Inferior parietal cortex (tissue), 1 donor: ENCODE data around the gene ACAD8.
"Not testable (repeated sequence)": the region's sequence is repeated elsewhere in the genome, so short reads cannot be mapped to it uniquely, and the experiment has no call there.

Experiments used
- DNase-seq: peaks from one replicate; pipeline ENCODE4 v3.0.0-alpha.2; 2016; ENCODE audit errors: extremely low spot score

ACAD8 gene

DNA sequence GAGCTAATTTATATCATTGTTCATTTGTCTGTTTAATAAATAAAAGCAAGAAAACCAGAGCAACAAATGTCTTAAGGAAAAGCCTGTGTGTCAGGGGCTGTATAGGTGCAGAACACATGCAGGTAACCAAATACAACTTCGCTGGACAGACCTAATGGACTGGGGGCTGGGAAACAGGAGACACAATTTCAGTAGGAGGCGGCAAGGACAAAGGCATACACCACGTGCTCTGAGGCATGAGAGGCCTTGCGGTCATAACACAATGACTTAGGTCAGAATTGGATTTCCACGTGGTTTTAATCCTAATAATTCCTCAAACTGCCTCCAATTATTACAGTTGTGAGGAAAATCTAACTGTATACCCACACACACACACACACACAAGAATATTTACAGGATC, 14.1 kb downstream of the ACAD8 start:
- DNase-seq, result no peak

DNA sequence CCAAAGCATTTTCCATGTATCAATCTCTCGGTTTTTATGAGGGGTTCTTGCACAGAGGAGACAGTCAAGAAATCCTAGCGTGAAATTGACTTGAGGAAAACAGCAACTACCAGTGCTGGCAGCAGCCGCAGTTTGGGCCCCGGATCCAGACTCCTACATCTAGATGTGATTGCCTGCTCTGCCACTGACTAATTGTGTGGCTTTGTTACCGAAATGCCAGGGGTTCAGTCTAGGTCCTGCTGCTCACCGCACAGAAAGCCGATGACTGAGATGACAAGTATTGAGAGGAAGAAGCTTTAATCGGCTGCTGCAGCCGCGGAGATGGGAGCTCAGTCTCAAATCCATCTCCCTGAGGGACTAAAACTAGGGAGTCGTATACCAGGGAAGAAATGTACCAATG, 14.6 kb downstream of the ACAD8 start:
- DNase-seq, result no peak

DNA sequence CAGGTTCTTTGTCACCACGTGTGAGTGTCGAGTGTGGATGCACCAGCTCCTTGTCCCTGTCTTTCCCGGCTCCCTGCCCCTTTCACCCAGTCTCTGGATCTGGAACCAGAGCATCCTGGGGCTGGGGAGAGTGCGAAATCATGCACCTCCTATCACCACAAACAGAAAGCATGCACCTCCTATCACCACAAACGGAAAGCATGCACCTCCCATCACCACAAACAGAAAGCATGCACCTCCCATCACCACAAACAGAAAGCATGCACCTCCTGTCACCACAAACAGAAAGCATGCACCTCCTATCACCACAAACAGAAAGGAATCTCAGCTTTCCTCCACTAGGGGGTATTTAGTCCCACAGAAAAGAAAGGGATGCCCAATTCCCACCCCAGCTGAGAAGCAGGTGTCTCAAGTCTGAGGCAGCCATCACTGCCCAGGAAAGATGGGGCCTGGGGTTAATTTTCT, 16.9 kb downstream of the ACAD8 start:
- no peak for DNase-seq

DNA sequence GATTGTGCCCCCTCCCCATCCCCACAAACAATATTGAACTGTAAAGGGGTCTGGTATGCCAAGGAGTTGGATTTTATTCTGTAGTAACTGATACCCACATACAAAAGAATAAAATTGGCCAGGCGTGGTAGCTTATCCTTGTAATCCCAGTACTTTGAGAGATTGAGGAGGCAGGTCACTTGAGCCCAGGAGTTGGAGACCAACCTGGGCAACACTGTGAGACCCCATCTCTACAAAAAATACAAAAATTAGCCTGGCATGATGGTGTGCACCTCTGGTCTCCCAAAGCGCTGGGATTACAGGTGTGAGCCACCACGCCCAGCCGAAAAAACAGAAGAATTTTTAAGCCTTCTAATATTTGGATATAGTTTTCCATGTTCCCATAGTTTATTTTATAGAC, 18.6 kb downstream of the ACAD8 start:
- no peak for DNase-seq

DNA sequence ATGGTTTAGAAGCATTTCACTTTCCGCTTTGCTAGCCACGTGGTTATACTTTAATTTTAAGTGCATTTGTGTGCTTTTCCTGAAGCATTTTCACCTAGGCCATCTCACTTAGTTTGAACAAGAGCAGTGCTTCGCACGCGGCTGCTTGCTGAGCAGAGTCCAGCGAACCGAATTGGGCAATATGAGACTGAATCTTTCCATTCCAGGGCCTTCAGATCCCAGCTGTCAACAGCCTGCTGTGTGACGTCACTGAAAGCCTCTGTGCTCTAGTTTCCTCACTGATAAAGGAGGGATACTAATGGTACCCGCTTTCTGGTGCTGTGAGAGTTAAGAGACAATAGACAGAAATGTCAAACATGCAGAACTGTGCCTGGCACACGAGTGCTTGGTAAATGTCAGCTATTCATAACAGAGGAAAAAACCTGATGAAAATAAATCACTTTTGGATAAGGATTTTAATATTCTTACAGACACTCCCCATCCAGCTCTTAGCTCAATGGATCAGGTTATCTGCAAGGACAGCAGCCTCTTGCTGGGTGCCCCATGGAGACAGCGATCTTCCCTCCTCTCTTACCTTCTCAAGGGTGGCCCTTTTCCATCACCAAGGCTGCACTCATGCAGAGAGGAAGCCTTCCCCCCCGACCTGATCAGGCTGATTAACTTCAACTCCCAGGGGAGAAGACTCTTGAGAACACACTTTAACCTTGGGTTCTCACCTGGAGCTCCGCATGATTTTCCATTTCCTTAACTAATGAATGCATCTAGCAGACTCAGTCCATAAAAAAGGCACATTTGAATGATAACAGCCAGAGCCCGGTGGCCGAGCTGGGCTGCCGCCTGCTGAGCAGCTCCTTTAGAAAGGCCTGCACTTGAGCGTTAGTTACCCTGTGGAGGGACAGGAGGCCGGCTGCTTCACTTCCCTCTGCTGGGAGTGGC, 19.3 kb downstream of the ACAD8 start:
- DNase-seq, result no peak

DNA sequence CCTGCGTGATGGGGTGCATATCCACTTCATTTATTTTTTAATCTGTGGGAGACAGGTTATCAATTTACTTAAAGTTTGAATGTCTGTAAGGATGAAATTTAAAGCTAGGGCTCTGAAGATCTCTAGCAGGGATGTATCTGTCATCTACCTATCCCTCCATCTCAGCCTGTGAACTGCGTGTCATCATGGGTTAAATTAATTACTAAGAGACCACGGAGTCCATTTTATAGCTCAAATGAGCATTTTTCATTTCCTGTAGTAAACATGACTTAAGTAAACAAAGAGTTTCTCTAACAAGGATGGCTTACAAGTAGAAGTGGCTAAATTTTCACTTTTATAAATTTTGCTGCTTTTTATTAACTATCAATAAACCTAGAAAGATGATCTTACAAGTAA, 19.9 kb downstream of the ACAD8 start:
- no peak for DNase-seq

DNA sequence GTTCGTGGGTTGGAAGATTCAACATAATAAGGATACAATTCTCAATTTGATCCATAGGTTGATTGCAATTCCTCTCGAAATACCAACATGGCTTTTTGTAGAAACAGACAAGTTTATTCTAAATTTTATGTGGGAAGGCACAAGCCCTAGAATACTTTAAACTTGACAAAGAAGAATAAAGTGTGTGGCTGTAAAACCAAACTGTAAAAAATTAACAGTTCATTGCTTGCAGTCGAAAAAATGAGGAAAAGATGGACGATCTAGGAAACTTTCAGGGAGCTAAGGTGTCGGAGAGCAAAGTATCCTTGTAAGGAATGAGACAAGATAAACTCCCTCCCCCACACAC, 21.8 kb downstream of the ACAD8 start:
- DNase-seq, result no peak

DNA sequence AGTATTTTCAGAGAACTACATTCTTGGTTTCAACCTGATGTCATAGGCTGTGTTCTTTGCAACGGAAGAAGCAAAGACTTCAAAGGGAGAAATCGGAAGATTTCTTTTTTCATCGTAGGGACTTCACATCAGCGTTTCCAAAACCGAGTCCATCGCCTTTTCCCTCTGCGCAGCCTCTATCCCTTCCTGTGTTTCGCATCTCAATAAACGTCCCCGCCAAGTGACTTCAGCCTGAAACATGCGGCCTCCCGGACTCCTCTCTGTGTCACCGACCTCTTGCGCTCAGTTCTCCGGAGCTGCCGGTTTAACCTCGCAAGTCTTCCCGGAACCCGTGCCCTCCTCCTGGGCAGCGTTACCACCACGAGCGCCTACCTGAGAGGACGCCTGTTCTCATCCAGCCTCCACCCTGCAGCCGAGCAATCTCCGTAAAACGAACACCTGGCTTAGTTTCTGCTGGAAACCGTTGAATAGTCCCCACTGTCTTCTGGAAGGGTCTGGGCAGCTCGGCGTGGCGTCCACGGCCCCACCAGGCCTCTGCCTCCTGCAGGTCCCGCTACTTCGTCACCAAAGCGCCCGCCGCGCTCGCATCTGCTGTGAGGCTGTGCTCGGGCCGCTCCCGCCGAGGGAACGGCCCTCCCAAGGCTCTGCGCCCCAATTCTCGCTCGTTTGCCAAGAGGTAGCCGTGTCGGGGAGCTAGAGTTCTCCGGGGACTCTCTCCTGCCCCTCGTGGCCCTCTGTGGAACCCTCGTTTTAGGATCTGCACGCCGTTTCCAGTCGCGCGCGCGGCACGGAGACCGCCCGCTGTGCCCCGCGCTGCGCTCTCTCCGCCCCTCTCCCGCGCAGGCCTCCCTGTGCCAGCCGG, 22.4 kb downstream of the ACAD8 start, which contains the start of gene GLB1L3:
Gene GLB1L3, plus strand, starts transcription at position 846 of the 862 bp plus-strand sequence. CDS start 362 bp downstream, outside the sequence.
- DNase-seq, result peak; percentile 55

DNA sequence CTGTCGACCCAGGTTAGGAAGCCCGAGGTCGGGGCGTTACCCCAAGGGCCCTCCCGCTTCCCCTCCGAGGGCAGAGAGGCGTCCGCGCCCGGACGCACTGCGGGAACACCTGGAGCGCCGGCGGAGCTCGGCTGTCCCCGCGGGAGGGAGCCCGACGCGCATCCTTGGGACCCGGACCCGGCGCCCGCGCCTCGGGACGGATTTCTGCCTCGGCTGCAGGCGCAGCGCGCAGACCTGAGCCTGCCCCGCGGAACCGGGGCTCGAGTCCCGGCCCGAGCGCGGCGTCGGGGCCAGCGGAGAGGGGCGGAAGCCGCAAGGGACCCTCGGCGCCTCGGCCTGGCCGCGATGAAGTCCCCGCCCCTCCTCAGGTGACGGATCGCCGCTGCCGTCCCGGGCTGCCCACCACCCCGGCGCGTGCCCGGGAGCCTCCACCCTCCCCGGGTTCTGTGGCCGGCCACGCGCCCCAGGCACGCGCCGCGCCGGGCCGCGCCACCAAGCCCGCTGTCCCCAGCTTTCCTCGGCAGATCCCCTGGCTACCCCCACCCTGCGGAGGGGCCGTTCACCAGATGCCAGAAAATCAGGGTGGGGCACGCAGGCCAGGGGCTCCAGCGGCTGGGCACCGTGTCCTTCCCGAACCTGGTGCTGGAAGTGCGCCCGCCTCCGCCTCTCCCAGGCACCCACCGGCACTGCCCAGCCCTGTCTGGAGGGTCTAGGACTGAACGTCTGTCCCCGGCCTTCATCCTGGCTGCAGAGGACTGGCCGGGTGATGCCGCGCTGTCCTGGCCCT, 23.2 kb downstream of the ACAD8 start:
- DNase-seq, result no peak

DNA sequence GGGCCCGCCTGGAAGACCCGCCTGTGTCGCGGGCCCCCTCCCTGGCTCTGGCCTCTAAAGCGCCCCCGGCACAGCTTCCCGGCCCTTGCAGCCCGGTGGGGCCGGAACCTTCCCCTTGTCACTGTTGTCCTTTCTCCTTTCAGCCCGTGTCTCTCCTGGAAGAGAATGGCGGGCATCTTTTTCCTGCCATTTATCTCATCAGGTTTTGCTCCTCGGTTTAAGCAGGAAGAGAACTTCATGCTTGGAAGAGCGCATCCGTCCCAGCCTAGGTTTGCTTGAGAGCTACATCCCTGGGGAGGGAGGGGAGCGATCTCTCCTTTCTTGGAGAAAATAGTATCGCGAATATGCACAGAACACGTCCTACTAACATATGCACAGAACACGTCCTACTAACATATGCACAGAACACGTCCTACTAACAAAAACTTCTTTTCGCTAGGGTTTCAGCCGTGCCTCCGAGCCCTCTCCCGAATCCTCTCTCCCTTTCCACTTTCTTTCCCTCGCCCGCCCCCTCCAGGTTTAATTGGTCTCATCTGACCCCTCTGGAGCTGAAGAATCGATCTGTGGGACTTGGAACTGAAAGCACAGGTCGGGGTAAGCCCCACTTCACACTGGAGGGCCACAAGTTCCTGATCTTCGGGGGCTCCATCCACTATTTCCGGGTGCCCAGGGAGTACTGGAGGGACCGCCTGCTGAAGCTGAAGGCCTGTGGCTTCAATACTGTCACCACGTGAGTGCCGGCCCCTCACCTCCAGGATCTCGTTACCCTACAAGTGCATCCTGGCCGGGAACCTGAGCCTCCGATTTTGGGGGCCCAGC, 24.0 kb downstream of the ACAD8 start:
- no peak for DNase-seq

DNA sequence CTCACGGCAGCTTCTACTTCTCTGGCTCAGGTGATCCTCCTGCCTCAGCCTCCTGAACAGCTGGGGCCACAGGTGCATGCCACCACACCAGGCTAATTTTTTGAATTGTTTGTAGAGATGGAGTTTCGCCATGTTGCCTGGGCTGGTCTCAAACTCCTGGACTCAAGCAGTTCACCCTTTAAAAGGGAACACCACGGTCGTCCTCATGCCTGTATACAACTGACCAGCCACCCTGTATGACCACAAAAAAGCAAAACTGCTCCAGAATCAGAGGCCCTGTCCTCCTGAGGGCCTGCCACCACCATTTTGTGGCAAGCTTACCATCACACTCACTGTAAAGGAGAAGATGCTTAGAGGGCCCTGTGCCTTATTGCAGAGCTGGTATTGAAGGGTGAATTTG, 25.0 kb downstream of the ACAD8 start:
- DNase-seq, result no peak

DNA sequence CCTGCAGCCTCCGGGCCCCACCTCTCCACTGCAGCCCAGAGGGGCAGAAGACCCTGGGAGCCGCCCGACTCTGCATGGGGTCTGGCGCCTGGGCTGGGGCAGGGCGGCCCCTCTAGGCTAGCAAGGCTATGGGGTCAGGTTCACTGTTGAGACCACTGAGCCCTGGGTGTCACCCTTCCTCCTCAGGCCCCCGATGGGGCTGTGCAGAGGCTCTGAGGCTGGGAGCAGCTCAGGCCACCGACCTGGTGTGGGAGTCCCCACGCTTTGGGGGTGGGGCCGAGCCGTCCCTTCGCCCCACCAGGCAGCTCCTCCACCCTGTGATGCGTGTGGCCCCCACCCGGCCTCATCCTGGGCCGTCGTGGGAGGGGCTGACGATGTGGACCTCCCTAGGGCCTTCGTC, 28.3 kb downstream of the ACAD8 start:
- DNase-seq, result not testable (repeated sequence)

DNA sequence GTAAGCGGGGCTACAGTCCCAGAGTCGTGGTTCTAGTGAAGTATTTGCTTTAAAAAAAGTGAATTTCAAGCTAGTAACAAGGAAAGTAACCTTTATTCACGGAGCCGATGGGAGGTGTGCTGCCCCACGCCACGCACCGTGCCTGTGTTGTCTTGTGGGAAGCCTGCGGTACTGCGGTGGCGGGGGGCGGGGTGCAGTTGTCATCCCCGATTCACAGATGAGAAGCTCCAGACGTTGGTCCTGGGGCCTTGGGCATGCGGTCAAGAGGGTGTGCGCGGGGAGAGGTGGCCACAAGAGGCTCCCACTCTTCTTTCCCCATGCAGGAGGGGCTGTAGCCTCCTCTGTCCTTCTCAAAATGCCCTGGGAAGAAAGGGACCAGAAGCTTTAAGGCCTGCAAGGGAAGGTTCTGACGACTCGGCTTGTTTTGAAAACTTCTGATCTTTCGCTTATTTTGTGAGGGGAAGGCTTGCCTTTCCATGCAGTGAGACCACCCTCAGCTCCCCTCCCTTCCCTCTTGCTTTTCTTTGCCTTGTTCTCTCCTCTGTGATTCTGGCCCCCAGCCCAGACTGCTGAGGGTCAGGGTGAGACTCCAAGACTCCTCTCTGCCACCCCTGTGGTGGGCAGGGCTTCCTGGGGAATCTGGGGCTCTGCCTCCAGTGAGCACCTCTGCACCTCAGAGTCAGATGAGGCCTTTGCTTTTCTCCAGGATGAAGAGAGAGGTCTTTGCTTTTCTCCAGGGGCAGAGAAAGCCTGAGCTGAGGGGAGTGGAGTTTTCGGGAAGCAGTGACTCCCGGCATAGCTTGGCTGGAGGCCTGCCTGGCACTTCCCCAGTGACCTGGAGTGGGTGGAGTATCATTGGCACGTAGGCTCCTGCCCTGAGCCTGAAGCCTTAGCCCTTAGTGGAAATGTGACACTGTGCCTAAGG, 29.0 kb downstream of the ACAD8 start:
- DNase-seq, result no peak

DNA sequence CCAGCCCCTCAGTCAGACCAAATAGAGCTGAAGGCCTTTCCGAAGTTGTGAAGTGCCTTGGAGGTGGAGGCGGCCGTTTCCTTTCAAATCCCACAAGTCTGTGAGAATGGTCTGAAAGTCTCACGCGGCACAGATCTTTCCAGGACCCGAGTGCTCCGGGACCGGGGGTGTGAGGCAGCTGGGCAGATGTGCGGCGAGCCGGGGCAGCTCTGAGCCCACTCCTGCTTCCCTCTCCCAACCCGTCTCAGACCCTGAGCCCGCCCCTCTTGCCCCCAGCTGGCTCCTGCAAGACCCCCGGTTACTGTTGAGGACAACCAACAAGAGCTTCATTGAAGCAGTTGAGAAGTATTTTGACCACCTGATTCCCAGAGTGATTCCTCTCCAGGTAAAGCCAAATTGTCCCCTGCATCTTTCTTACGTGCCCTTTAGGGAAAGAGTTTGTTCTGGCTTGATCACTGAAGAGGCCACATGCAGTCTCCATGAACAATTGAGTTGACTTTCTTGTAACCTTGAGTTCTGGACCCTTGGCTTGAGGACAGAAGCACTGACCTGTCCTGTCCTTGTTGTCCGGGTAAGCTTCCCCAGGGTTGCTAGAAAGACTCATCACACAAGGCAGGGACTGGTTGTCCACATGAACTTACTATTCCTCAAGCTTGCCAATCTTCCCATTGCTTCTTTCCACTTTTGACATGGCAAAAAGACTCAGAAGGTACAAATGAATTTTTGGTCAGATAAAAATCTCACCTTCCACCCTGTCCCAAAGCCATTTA, 30.3 kb downstream of the ACAD8 start:
- DNase-seq, result no peak

DNA sequence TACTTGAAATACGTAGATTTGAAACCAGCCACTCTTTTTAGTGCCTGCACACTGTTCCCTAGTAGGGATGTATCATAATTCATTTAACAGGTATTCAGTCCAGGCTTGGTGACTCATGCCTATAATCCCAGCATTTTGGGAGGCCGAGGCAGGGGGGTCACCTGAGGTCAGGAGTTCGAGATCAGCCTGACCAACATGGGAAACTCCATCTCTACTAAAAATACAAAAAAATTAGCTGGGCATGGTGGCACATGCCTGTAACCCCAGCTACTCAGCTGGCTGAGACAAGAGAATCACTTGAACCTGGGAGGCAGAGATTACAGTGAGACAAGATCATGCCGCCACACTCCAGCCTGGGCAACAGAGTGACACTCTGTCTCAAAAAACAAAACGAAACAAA, 31.0 kb downstream of the ACAD8 start:
- not testable (repeated sequence) for DNase-seq

DNA sequence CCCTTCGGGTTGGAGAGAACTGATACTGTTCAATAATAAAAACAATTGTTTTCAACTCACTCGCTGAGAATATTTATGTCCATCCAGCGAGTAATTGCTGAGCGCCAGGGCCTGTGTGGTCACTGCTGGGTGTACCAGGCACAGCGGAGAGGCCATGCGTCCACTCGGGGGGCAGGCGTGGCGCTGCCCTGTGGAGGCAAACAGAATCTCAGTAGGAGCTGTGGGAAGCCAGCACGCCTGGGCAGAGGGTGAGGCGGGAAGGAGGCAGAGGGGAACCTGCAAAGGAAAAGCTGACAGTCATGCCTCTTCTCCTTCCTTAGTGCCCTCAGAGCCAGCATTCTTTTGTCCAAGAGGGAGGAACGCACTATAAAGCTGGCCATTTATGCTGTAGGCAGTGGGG, 34.2 kb downstream of the ACAD8 start:
- DNase-seq, result no peak

DNA sequence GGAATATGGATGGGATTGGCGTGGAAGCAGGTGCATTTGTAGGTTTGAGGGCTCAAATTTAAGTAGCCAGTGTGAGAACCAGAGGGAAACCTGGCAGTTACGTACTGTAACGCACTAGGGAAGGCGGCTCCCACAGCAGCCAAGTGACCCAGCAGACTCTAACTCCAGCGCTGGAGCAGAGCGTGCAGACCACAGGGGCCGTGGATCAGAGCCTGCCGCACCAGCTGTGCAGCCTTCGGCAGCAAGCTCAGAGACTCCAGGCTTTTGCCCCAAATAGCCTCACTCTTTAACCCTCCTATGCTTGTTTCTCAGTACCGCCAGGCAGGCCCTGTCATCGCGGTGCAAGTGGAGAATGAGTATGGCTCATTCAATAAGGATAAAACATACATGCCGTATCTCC, 35.1 kb downstream of the ACAD8 start:
- DNase-seq, result no peak

DNA sequence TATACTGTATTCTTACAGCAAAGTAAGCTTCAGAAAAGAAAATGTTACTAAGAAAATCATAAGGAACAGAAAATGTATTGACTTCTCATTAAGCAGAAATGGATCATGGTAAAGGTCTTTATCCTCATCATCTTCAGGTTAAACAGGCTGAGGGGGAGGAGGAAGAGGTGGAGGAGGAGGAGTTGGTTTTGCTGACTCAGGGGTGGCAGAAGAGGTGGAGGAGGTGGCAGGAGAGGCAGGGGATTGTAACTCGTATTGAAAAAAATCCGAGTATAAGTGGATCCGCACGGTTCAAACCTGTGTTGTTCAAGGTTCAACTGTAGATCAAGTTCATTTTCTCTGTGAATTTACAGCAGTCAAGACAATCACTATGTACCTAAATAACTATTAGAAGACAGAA, 35.8 kb downstream of the ACAD8 start:
- no peak for DNase-seq

DNA sequence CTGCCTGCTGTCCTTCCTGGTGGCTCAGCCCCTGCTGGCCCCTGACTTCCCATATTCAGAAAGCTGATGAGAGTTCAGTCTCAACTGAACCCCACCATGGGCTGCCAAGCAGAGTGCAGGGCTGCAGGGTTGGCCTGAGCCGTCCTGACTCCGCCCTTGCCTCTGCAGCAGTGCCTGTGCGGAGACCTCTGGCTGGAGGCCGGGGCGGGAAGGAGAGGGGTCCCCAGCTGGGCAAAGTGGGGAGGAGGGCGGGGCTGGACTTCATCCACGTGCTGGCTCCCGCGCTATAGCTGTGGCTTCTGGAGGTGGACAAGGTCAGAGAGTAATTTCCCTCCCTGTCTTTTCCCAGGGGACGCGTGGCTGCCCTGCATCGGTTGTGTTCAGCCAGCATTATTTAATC, 36.4 kb downstream of the ACAD8 start:
- DNase-seq, result no peak
